ENCODE results near the gene SUPT3H. TPM values are rescaled to one million over a fixed set of nuclear protein-coding genes. Genes with fewer than 3 reads are reported as not detected.

Gene SUPT3H
- total and polyA plus RNA-seq, 2 of the 13 experiments (the other 11 are each of a cell fraction or from before 2014, with no cell fraction given), result 11.9 to 36.1 TPM

DNA sequence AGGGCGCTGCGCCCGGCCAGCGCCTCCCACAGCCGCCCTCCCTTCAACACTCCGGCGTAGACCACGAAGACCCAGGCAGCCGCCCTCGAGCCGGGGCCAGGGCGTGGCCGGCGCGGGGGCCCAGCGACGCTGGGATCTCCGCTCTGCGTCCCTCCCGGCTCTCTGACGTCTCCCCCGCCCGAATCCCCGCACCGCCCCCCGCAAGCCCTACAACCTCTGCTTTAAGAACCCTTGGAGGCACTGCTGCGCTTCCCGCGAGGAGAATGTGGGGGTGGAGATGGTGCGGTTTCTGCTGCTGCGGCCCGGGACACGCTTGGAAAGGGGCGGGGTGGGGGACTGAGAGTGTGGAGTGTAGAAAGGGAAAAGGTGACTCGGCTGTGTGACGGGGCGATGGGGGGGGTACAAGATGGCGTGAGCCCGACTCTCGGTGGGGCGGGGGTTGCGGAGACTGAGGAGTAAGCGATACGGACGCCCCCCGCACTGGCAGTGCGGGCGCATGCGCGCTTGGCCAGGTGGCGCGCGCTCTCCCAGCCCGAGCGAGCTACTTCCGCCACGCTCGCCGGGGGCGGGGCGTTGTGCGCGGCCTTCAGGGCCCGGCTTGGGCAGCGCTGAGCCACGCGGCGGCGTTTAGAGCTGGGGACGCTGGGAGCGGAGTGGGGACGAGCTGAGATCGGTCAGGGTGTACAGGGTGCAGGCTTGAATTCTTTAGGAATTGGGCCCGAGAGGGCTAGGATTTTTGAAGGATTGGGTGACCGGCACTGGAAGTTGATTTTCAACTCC is at the start of gene SUPT3H (continued):
- TF ChIP-seq, protein P1, sequence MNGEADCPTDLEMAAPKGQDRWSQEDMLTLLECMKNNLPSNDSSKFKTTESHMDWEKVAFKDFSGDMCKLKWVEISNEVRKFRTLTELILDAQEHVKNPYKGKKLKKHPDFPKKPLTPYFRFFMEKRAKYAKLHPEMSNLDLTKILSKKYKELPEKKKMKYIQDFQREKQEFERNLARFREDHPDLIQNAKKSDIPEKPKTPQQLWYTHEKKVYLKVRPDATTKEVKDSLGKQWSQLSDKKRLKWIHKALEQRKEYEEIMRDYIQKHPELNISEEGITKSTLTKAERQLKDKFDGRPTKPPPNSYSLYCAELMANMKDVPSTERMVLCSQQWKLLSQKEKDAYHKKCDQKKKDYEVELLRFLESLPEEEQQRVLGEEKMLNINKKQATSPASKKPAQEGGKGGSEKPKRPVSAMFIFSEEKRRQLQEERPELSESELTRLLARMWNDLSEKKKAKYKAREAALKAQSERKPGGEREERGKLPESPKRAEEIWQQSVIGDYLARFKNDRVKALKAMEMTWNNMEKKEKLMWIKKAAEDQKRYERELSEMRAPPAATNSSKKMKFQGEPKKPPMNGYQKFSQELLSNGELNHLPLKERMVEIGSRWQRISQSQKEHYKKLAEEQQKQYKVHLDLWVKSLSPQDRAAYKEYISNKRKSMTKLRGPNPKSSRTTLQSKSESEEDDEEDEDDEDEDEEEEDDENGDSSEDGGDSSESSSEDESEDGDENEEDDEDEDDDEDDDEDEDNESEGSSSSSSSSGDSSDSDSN (CRISPR knock-in tag; IDR thresholded peaks at IDR 0.05), result peak; percentile 90
- TF ChIP-seq, protein P2, sequence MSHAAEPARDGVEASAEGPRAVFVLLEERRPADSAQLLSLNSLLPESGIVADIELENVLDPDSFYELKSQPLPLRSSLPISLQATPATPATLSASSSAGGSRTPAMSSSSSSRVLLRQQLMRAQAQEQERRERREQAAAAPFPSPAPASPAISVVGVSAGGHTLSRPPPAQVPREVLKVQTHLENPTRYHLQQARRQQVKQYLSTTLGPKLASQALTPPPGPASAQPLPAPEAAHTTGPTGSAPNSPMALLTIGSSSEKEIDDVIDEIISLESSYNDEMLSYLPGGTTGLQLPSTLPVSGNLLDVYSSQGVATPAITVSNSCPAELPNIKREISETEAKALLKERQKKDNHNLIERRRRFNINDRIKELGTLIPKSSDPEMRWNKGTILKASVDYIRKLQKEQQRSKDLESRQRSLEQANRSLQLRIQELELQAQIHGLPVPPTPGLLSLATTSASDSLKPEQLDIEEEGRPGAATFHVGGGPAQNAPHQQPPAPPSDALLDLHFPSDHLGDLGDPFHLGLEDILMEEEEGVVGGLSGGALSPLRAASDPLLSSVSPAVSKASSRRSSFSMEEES (CRISPR knock-in tag; IDR thresholded peaks at IDR 0.05), result peak; percentile 80
- TF ChIP-seq ZNF230 (CRISPR knock-in tag; IDR thresholded peaks at IDR 0.05) (peak; percentile 78), DR1 (CRISPR knock-in tag; IDR thresholded peaks at IDR 0.05) (peak; percentile 88; the same call in 1 of the 2 replicates), TRIM24 (CRISPR knock-in tag; IDR thresholded peaks at IDR 0.05) (no peak), ZNF432 (CRISPR knock-in tag; IDR thresholded peaks at IDR 0.05; ENCODE audit: borderline replicate concordance) (no peak), ZNF232 (CRISPR knock-in tag; IDR thresholded peaks at IDR 0.05; ENCODE audit: borderline replicate concordance) (peak; percentile 73), U2AF1 (optimal IDR thresholded peaks at IDR 0.05; ENCODE audit: low read depth, low read length) (no peak), SIN3B (IDR thresholded peaks at IDR 0.05; ENCODE audit: low read length) (0 out of 2 replicates have a peak, but pooled peaks have one; percentile 9), ZBTB38 (CRISPR knock-in tag; IDR thresholded peaks at IDR 0.05) (peak; percentile 93), MYC (CRISPR knock-in tag; IDR thresholded peaks at IDR 0.05; ENCODE audit: borderline replicate concordance) (peak; percentile 98), PRMT3 (CRISPR knock-in tag; IDR thresholded peaks at IDR 0.05; ENCODE audit: borderline replicate concordance, low read depth) (peak; percentile 9; the same call in 1 of the 2 replicates), ZNF343 (CRISPR knock-in tag; IDR thresholded peaks at IDR 0.05) (0 out of 2 replicates have a peak, but pooled peaks have one; percentile 24), U2AF2 (IDR thresholded peaks at IDR 0.05; ENCODE audit: low read depth, low read length) (no peak)
- TF ChIP-seq, protein P3, sequence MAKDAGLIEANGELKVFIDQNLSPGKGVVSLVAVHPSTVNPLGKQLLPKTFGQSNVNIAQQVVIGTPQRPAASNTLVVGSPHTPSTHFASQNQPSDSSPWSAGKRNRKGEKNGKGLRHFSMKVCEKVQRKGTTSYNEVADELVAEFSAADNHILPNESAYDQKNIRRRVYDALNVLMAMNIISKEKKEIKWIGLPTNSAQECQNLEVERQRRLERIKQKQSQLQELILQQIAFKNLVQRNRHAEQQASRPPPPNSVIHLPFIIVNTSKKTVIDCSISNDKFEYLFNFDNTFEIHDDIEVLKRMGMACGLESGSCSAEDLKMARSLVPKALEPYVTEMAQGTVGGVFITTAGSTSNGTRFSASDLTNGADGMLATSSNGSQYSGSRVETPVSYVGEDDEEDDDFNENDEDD (CRISPR knock-in tag; IDR thresholded peaks at IDR 0.05; ENCODE audit: borderline replicate concordance), result peak; percentile 88; the same call in 1 of the 2 replicates
- TF ChIP-seq, protein P4, sequence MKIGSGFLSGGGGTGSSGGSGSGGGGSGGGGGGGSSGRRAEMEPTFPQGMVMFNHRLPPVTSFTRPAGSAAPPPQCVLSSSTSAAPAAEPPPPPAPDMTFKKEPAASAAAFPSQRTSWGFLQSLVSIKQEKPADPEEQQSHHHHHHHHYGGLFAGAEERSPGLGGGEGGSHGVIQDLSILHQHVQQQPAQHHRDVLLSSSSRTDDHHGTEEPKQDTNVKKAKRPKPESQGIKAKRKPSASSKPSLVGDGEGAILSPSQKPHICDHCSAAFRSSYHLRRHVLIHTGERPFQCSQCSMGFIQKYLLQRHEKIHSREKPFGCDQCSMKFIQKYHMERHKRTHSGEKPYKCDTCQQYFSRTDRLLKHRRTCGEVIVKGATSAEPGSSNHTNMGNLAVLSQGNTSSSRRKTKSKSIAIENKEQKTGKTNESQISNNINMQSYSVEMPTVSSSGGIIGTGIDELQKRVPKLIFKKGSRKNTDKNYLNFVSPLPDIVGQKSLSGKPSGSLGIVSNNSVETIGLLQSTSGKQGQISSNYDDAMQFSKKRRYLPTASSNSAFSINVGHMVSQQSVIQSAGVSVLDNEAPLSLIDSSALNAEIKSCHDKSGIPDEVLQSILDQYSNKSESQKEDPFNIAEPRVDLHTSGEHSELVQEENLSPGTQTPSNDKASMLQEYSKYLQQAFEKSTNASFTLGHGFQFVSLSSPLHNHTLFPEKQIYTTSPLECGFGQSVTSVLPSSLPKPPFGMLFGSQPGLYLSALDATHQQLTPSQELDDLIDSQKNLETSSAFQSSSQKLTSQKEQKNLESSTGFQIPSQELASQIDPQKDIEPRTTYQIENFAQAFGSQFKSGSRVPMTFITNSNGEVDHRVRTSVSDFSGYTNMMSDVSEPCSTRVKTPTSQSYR (CRISPR knock-in tag; IDR thresholded peaks at IDR 0.05; ENCODE audit: borderline replicate concordance), result no peak
- TF ChIP-seq, protein P5, sequence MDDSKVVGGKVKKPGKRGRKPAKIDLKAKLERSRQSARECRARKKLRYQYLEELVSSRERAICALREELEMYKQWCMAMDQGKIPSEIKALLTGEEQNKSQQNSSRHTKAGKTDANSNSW (CRISPR knock-in tag; IDR thresholded peaks at IDR 0.05; ENCODE audit: borderline replicate concordance), result 0 out of 2 replicates have a peak, but pooled peaks have one; percentile 57
- TF ChIP-seq, protein P6, sequence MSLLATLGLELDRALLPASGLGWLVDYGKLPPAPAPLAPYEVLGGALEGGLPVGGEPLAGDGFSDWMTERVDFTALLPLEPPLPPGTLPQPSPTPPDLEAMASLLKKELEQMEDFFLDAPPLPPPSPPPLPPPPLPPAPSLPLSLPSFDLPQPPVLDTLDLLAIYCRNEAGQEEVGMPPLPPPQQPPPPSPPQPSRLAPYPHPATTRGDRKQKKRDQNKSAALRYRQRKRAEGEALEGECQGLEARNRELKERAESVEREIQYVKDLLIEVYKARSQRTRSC (CRISPR knock-in tag; IDR thresholded peaks at IDR 0.05; ENCODE audit: low read depth), result no peak; the same call in 1 of the 2 replicates

Data from HepG2 (cell line).